Endothelial cell of umbilical vein (primary cell): Measurements from ENCODE around the gene NSL1. TPM values are rescaled to one million over a fixed set of nuclear protein-coding genes. Genes with fewer than 3 reads are reported as not detected.
"Not testable (repeated sequence)": the region's sequence is repeated elsewhere in the genome, so short reads cannot be mapped to it uniquely, and the experiment has no call there.

Experiments used
- BruUV-seq: library from RNA; stranded (reverse); fragments of 400-500 nt; replicated peaks from 2 replicates; lab custom pipeline; 2021; lab: Mats Ljungman, UMichigan
- CTCF ChIA-PET: fragments of 300-600, 350-600 bp; sonication (Branson Sonifier 250); formaldehyde crosslinking; loops from one replicate; lab custom pipeline; 2021; ENCODE audit warnings: antibody characterized with exemption, inconsistent platforms; lab: Charles Lee
- POLR2A ChIA-PET: fragments of 300-600, 350-600 bp; sonication (Branson Sonifier 250); formaldehyde crosslinking; loops from one replicate; lab custom pipeline; 2021; ENCODE audit warnings: antibody characterized with exemption, inconsistent platforms; lab: Charles Lee
- DNase-seq: peaks from one replicate; pipeline ENCODE4 v3.0.0-alpha.2; 2011; ENCODE audit warnings: low read depth, low spot score
- FAIRE-seq: peaks from 2 replicates; lab custom pipeline; 2011; peaks lifted over from hg19 to GRCh38; lab: Jason Lieb, UNC
- H2AFZ ChIP-seq: 2 replicates; pipeline ENCODE4 v1.6.0; 2012; ENCODE audit warnings: low read depth, low read length, control low read depth, inconsistent platforms
- H3K27ac ChIP-seq: 2 replicates; pipeline ENCODE4 v1.5.1; 2011; ENCODE audit warnings: low read depth, mild to moderate bottlenecking, control low read depth, low read length, moderate library complexity; ENCODE audit not compliant: insufficient read depth
- H3K27me3 ChIP-seq, 2 experiments: 2 replicates each; pipeline versions ENCODE4 v1.6.0 to v1.6.1; 2011; ENCODE audit warnings: low read length in 2 of 2, mixed read lengths in 1 of 2; ENCODE audit not compliant: control insufficient read depth in 2 of 2, insufficient read depth in 2 of 2
- H3K36me3 ChIP-seq, 2 experiments: 2 replicates in 1 of 2; 3 replicates in 1 of 2; pipeline ENCODE4 v1.5.1; 2011; ENCODE audit warnings: low read length in 2 of 2, mild to moderate bottlenecking in 1 of 2, moderate library complexity in 1 of 2; ENCODE audit not compliant: control insufficient read depth in 2 of 2, insufficient read depth in 2 of 2; ENCODE audit errors: extremely low read depth in 1 of 2
- H3K4me1 ChIP-seq: 3 replicates; pipeline ENCODE4 v1.5.1; 2011; ENCODE audit warnings: mild to moderate bottlenecking, low read length; ENCODE audit not compliant: control insufficient read depth, insufficient read depth; ENCODE audit errors: extremely low read depth
- H3K4me2 ChIP-seq: 2 replicates; pipeline ENCODE4 v1.6.1; 2011; ENCODE audit warnings: low read length, control low read depth, mixed read lengths; ENCODE audit not compliant: insufficient read depth
- H3K4me3 ChIP-seq, 3 experiments: fragments of 200-600 bp in 1 of 3; sonication (generic), shearing (Covaris generic) in 1 of 3; replicated peaks in 1 of 3; 2 replicates each; pipeline ENCODE4 v1.5.1; 2011 to 2016; ENCODE audit warnings: control low read depth in 3 of 3, low read length in 3 of 3, mild to moderate bottlenecking in 2 of 3, inconsistent platforms in 1 of 3, low read depth in 1 of 3, moderate library complexity in 1 of 3; ENCODE audit not compliant: insufficient read depth in 1 of 3
- H3K79me2 ChIP-seq: 2 replicates; pipeline ENCODE4 v1.6.0; 2012; ENCODE audit warnings: low read length, inconsistent platforms; ENCODE audit not compliant: control insufficient read depth, insufficient read depth
- H3K9ac ChIP-seq: replicated peaks from 2 replicates; pipeline ENCODE3; 2011; ENCODE audit warnings: low read length, control low read depth; ENCODE audit not compliant: insufficient read depth; ENCODE audit errors: extremely low read depth
- H3K9me1 ChIP-seq: replicated peaks from 3 replicates; pipeline ENCODE4 v1.6.0; 2011; ENCODE audit warnings: mild to moderate bottlenecking, low read length; ENCODE audit not compliant: control insufficient read depth, insufficient read depth; ENCODE audit errors: extremely low read depth
- H3K9me3 ChIP-seq: replicated peaks from 2 replicates; pipeline ENCODE4 v1.5.1; 2012; ENCODE audit warnings: low read length, inconsistent platforms; ENCODE audit not compliant: control insufficient read depth, insufficient read depth
- H4K20me1 ChIP-seq: replicated peaks from 2 replicates; pipeline ENCODE3; 2011; ENCODE audit warnings: mild to moderate bottlenecking, low read length; ENCODE audit not compliant: control insufficient read depth, insufficient read depth; ENCODE audit errors: extremely low read depth
- MYC ChIP-seq: IDR thresholded peaks from one replicate; pipeline ENCODE4 v1.6.1; 2011; ENCODE audit warnings: mild to moderate bottlenecking, low read depth, low read length
- dilution Hi-C: fragments of 300-500 bp; cut with MboI; formaldehyde crosslinking; loops from one replicate; pipeline ENCODE4 v1.15.0; 2019; ENCODE audit warnings: low sequenced_read_pairs; ENCODE audit not compliant: extremely low pct_ligation_motif_present
- intact Hi-C: fragments of 100-400 bp; cut with micrococcal nuclease; formaldehyde crosslinking; loops from one replicate; pipeline ENCODE4 v1.10.0; 2022
- polyA plus RNA-seq, 4 experiments: library from polyadenylated mRNA; depleted of rRNA in 3 of 4; stranded (reverse) in 3 of 4; unstranded in 1 of 4; fragments of >200 nt; gene quantifications; 2 replicates each; pipeline versions ENCODE4 v1.2.1 to v1.2.3, GENCODE V29; 2011 to 2012; ENCODE audit warnings: missing spikeins in 1 of 4
- total RNA-seq: library from RNA; stranded (reverse); gene quantifications from 2 replicates; pipeline ENCODE4 v1.2.3, GENCODE V29; 2021

Gene NSL1
- total and polyA plus RNA-seq, 2 donors (not counting 3 experiments of a cell fraction or from before 2014, with no cell fraction given): 15.5 to 30.2 TPM

GRCh38 chr1:212838145-212838544, 46.6 kb upstream of the NSL1 start:
- intact Hi-C loops: no loop called here
- Histone ChIP-seq H3K9me3 (no peaks in the 10 kb centered on the region), H3K27me3 (no peaks in the 10 kb centered on the region), H3K9ac (no peak overlapping the region), H3K4me3 (no peak overlapping the region), H3K79me2 (no peaks in the 10 kb centered on the region), H3K36me3 (no peaks in the 10 kb centered on the region), H3K4me1 (no peaks in the 10 kb centered on the region), H4K20me1 (no peaks in the 10 kb centered on the region), H2AFZ (no peak overlapping the region), H3K4me2 (no peak overlapping the region), H3K27ac (no peak overlapping the region), H3K9me1 (no peaks in the 10 kb centered on the region)
- TF ChIP-seq MYC: no peak
- DNase-seq (no peak), FAIRE-seq (no peak)
- dilution Hi-C loops: no loop called here
- BruUV-seq: no TSS peak
- ChIA-PET POLR2A (interaction anchor here (0.6 kb wide), 1 partner anchor 178 kb away, joined by 3 read pairs; no protein-coding TSS in a partner anchor), CTCF (interaction anchor here (0.8 to 2.5 kb wide), 3 partner anchors 11 to 361 kb away, joined by 3 to 8 read pairs (median 3); no protein-coding TSS in a partner anchor)

- H2AFZ ChIP-seq, H3K4me3 ChIP-seq, H3K9me1 ChIP-seq, H4K20me1 ChIP-seq, DNase-seq, H3K36me3 ChIP-seq, dilution Hi-C loops, BruUV-seq, H3K79me2 ChIP-seq, H3K27me3 ChIP-seq, FAIRE-seq, H3K4me2 ChIP-seq, H3K9ac ChIP-seq, H3K27ac ChIP-seq, POLR2A ChIA-PET, H3K9me3 ChIP-seq, H3K4me1 ChIP-seq, intact Hi-C loops: not testable (repeated sequence)
- CTCF ChIA-PET: interaction anchor here (1.2 to 1.6 kb wide), 3 partner anchors 14 to 84 kb away, joined by 3 to 6 read pairs (median 5); no protein-coding TSS in a partner anchor
Observed at GRCh38 chr1:212833211-212834207, 41.9 kb upstream of the NSL1 start.
